ENCODE results near the gene HNRNPDL. TPM values are rescaled to one million over a fixed set of nuclear protein-coding genes. Genes with fewer than 3 reads are reported as not detected.
A peak's percentile ranks its signal among the peaks of the same experiment; 100 is the strongest.

The HNRNPDL gene
- total and polyA plus RNA-seq, 2 of the 13 experiments (the other 11 are each of a cell fraction or from before 2014, with no cell fraction given) = 167 to 414 TPM

- TF ChIP-seq CREB1 (IDR thresholded peaks at IDR 0.05) = peak; percentile 71
- TF ChIP-seq CREB1 (CRISPR knock-in tag; IDR thresholded peaks at IDR 0.05) = peak; percentile 45; the same call in 1 of the 2 replicates
- no peak for TF ChIP-seq SSRP1 (CRISPR knock-in tag; IDR thresholded peaks at IDR 0.05)
- TF ChIP-seq, protein P1, sequence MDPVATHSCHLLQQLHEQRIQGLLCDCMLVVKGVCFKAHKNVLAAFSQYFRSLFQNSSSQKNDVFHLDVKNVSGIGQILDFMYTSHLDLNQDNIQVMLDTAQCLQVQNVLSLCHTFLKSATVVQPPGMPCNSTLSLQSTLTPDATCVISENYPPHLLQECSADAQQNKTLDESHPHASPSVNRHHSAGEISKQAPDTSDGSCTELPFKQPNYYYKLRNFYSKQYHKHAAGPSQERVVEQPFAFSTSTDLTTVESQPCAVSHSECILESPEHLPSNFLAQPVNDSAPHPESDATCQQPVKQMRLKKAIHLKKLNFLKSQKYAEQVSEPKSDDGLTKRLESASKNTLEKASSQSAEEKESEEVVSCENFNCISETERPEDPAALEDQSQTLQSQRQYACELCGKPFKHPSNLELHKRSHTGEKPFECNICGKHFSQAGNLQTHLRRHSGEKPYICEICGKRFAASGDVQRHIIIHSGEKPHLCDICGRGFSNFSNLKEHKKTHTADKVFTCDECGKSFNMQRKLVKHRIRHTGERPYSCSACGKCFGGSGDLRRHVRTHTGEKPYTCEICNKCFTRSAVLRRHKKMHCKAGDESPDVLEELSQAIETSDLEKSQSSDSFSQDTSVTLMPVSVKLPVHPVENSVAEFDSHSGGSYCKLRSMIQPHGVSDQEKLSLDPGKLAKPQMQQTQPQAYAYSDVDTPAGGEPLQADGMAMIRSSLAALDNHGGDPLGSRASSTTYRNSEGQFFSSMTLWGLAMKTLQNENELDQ (CRISPR knock-in tag; IDR thresholded peaks at IDR 0.05; ENCODE audit: borderline replicate concordance) = no peak
- 0 out of 2 replicates have a peak, but pooled peaks have one; percentile 70 for TF ChIP-seq ELK4 (CRISPR knock-in tag; IDR thresholded peaks at IDR 0.05; ENCODE audit: borderline replicate concordance)
- TF ChIP-seq ZNF367 (CRISPR knock-in tag; IDR thresholded peaks at IDR 0.05; ENCODE audit: borderline replicate concordance) = peak; percentile 95
- TF ChIP-seq, protein P2, sequence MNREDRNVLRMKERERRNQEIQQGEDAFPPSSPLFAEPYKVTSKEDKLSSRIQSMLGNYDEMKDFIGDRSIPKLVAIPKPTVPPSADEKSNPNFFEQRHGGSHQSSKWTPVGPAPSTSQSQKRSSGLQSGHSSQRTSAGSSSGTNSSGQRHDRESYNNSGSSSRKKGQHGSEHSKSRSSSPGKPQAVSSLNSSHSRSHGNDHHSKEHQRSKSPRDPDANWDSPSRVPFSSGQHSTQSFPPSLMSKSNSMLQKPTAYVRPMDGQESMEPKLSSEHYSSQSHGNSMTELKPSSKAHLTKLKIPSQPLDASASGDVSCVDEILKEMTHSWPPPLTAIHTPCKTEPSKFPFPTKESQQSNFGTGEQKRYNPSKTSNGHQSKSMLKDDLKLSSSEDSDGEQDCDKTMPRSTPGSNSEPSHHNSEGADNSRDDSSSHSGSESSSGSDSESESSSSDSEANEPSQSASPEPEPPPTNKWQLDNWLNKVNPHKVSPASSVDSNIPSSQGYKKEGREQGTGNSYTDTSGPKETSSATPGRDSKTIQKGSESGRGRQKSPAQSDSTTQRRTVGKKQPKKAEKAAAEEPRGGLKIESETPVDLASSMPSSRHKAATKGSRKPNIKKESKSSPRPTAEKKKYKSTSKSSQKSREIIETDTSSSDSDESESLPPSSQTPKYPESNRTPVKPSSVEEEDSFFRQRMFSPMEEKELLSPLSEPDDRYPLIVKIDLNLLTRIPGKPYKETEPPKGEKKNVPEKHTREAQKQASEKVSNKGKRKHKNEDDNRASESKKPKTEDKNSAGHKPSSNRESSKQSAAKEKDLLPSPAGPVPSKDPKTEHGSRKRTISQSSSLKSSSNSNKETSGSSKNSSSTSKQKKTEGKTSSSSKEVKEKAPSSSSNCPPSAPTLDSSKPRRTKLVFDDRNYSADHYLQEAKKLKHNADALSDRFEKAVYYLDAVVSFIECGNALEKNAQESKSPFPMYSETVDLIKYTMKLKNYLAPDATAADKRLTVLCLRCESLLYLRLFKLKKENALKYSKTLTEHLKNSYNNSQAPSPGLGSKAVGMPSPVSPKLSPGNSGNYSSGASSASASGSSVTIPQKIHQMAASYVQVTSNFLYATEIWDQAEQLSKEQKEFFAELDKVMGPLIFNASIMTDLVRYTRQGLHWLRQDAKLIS (CRISPR knock-in tag; IDR thresholded peaks at IDR 0.05) = no peak
- TF ChIP-seq IKZF1 (IDR thresholded peaks at IDR 0.05) = no peak
- TF ChIP-seq ZNF569 (CRISPR knock-in tag; IDR thresholded peaks at IDR 0.05; ENCODE audit: borderline replicate concordance) = peak; percentile 81; the same call in 1 of the 2 replicates
- peak; percentile 71; the same call in 1 of the 2 replicates for TF ChIP-seq ZNF547 (CRISPR knock-in tag; IDR thresholded peaks at IDR 0.05)
- TF ChIP-seq SETDB1 (CRISPR knock-in tag; IDR thresholded peaks at IDR 0.05; ENCODE audit: borderline replicate concordance) = no peak
- TF ChIP-seq, protein P3, sequence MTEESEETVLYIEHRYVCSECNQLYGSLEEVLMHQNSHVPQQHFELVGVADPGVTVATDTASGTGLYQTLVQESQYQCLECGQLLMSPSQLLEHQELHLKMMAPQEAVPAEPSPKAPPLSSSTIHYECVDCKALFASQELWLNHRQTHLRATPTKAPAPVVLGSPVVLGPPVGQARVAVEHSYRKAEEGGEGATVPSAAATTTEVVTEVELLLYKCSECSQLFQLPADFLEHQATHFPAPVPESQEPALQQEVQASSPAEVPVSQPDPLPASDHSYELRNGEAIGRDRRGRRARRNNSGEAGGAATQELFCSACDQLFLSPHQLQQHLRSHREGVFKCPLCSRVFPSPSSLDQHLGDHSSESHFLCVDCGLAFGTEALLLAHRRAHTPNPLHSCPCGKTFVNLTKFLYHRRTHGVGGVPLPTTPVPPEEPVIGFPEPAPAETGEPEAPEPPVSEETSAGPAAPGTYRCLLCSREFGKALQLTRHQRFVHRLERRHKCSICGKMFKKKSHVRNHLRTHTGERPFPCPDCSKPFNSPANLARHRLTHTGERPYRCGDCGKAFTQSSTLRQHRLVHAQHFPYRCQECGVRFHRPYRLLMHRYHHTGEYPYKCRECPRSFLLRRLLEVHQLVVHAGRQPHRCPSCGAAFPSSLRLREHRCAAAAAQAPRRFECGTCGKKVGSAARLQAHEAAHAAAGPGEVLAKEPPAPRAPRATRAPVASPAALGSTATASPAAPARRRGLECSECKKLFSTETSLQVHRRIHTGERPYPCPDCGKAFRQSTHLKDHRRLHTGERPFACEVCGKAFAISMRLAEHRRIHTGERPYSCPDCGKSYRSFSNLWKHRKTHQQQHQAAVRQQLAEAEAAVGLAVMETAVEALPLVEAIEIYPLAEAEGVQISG (CRISPR knock-in tag; IDR thresholded peaks at IDR 0.05) = peak; percentile 95
- TF ChIP-seq HCFC1 (IDR thresholded peaks at IDR 0.05; ENCODE audit: low read depth, low read length) = no peak
- TF ChIP-seq ZNF549 (CRISPR knock-in tag; IDR thresholded peaks at IDR 0.05) = no peak
- TF ChIP-seq, protein P4, sequence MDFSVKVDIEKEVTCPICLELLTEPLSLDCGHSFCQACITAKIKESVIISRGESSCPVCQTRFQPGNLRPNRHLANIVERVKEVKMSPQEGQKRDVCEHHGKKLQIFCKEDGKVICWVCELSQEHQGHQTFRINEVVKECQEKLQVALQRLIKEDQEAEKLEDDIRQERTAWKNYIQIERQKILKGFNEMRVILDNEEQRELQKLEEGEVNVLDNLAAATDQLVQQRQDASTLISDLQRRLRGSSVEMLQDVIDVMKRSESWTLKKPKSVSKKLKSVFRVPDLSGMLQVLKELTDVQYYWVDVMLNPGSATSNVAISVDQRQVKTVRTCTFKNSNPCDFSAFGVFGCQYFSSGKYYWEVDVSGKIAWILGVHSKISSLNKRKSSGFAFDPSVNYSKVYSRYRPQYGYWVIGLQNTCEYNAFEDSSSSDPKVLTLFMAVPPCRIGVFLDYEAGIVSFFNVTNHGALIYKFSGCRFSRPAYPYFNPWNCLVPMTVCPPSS (IDR thresholded peaks at IDR 0.05) = no peak
- peak; percentile 20; the same call in 1 of the 2 replicates for TF ChIP-seq ZNF556 (CRISPR knock-in tag; IDR thresholded peaks at IDR 0.05; ENCODE audit: borderline replicate concordance)
- peak; percentile 55; the same call in 1 of the 2 replicates for TF ChIP-seq KDM3A (CRISPR knock-in tag; IDR thresholded peaks at IDR 0.05; ENCODE audit: low read depth)
- peak; percentile 70; the same call in 1 of the 2 replicates for TF ChIP-seq SIN3A (IDR thresholded peaks at IDR 0.05; ENCODE audit: borderline replicate concordance, low read depth, low read length)
Measured at GRCh38 chr4:82430193-82430963, at the start of gene HNRNPDL, which contains the start of gene ENOPH1 (continued).
